K562 (cell line): ENCODE data around the gene PRPSAP1. TPM values are rescaled to one million over a fixed set of nuclear protein-coding genes. Genes with fewer than 3 reads are reported as not detected.
A peak's percentile ranks its signal among the peaks of the same experiment; 100 is the strongest.
"Not testable (repeated sequence)": the region's sequence is repeated elsewhere in the genome, so short reads cannot be mapped to it uniquely, and the experiment has no call there.

Experiments
- MTA3 ChIP-seq: fragments of 450-650 bp; formaldehyde crosslinking; IDR thresholded peaks from 2 replicates; pipeline ENCODE4 v1.6.1; 2017; ENCODE audit warnings: mild to moderate bottlenecking, borderline replicate concordance
- THRAP3 ChIP-seq: fragments of 450-650 bp; IDR thresholded peaks from 2 replicates; pipeline ENCODE4 v1.6.1; 2016; ENCODE audit warnings: mild to moderate bottlenecking, inconsistent platforms, borderline replicate concordance
- ZNF384 ChIP-seq: IDR thresholded peaks from 2 replicates; pipeline ENCODE4 v1.6.1; 2012; ENCODE audit warnings: low read depth, low read length, improper control_type of control experiment
- polyA plus RNA-seq, 8 experiments: library from polyadenylated mRNA; depleted of rRNA in 4 of 8; stranded (reverse) in 5 of 8; unstranded in 3 of 8; fragments of >200 nt; fragmentation: Nextera tagmentation in 2 of 8; fragmentation: Illumina TruSeq in 1 of 8; extraction: Ambion mirVana in 2 of 8; extraction: Trizol in 1 of 8; gene quantifications; 2 replicates each; pipeline versions ENCODE4 v1.2.1 to v1.2.3, GENCODE V29; 2011 to 2014; ENCODE audit warnings: inconsistent platforms in 1 of 8, missing spikeins in 1 of 8
- total RNA-seq, 7 experiments: library from RNA; depleted of rRNA in 6 of 7; stranded (reverse); fragments of >200 nt in 6 of 7; fragmentation: Illumina TruSeq in 2 of 7; extraction: Trizol in 2 of 7; gene quantifications; 2 replicates each; pipeline versions ENCODE4 v1.2.1 to v1.2.3, GENCODE V29; 2011 to 2021; ENCODE audit warnings: low replicate concordance in 1 of 7
- TF ChIP-seq, protein P1 (sequence below), 2 experiments: fragments of 450-650 bp in 1 of 2; sonication (generic) in 1 of 2; formaldehyde crosslinking in 1 of 2; IDR thresholded peaks; 2 replicates each; pipeline versions ENCODE4 v1.7.1 to v1.9.0; 2016 to 2022; ENCODE audit warnings: inconsistent platforms in 1 of 2, mild to moderate bottlenecking in 1 of 2, missing genetic modification reagents in 1 of 2
- TF ChIP-seq, protein P2 (sequence below): sonication (generic); formaldehyde crosslinking; IDR thresholded peaks from 2 replicates; pipeline ENCODE4 v1.8.0; 2022; ENCODE audit warnings: missing genetic modification reagents, mild to moderate bottlenecking, borderline replicate concordance

Gene PRPSAP1
- total and polyA plus RNA-seq, 9 of the 15 experiments (the other 6 are each of a cell fraction or from before 2014, with no cell fraction given), result 21.9 to 77.1 (median 40.8) TPM

DNA sequence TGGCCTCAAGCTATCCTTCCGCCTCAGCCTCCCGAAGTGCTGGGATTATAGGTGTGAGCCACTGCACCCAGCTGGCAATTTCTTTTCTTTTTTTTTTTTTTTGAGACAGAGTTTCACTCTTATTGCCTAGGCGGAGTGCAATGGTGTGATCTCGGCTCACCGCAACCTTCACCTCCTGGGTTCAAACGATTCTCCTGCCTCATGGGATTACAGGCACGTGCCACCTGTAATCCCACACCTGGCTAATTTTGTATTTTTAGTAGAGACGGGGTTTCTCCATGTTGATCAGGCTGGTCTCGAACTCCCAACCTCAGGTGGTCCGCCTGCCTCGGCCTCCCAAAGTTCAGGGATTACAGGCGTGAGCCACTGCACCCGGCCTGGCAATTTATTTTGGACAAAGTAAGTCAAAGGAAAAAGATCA lies 86.1 kb downstream of the PRPSAP1 start (continued):
- TF ChIP-seq, protein P1, sequence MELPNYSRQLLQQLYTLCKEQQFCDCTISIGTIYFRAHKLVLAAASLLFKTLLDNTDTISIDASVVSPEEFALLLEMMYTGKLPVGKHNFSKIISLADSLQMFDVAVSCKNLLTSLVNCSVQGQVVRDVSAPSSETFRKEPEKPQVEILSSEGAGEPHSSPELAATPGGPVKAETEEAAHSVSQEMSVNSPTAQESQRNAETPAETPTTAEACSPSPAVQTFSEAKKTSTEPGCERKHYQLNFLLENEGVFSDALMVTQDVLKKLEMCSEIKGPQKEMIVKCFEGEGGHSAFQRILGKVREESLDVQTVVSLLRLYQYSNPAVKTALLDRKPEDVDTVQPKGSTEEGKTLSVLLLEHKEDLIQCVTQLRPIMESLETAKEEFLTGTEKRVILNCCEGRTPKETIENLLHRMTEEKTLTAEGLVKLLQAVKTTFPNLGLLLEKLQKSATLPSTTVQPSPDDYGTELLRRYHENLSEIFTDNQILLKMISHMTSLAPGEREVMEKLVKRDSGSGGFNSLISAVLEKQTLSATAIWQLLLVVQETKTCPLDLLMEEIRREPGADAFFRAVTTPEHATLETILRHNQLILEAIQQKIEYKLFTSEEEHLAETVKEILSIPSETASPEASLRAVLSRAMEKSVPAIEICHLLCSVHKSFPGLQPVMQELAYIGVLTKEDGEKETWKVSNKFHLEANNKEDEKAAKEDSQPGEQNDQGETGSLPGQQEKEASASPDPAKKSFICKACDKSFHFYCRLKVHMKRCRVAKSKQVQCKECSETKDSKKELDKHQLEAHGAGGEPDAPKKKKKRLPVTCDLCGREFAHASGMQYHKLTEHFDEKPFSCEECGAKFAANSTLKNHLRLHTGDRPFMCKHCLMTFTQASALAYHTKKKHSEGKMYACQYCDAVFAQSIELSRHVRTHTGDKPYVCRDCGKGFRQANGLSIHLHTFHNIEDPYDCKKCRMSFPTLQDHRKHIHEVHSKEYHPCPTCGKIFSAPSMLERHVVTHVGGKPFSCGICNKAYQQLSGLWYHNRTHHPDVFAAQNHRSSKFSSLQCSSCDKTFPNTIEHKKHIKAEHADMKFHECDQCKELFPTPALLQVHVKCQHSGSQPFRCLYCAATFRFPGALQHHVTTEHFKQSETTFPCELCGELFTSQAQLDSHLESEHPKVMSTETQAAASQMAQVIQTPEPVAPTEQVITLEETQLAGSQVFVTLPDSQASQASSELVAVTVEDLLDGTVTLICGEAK (IDR thresholded peaks at IDR 0.05), result 0 out of 2 replicates have a peak, but pooled peaks have one; percentile 38
- TF ChIP-seq, protein P1 (CRISPR knock-in tag; IDR thresholded peaks at IDR 0.05), result not testable (repeated sequence)
- 0 out of 2 replicates have a peak, but pooled peaks have one; percentile 25 for TF ChIP-seq MTA3
- 0 out of 2 replicates have a peak, but pooled peaks have one; percentile 1 for TF ChIP-seq ZNF384
- TF ChIP-seq THRAP3, result 0 out of 2 replicates have a peak, but pooled peaks have one; percentile 70
- TF ChIP-seq, protein P2, sequence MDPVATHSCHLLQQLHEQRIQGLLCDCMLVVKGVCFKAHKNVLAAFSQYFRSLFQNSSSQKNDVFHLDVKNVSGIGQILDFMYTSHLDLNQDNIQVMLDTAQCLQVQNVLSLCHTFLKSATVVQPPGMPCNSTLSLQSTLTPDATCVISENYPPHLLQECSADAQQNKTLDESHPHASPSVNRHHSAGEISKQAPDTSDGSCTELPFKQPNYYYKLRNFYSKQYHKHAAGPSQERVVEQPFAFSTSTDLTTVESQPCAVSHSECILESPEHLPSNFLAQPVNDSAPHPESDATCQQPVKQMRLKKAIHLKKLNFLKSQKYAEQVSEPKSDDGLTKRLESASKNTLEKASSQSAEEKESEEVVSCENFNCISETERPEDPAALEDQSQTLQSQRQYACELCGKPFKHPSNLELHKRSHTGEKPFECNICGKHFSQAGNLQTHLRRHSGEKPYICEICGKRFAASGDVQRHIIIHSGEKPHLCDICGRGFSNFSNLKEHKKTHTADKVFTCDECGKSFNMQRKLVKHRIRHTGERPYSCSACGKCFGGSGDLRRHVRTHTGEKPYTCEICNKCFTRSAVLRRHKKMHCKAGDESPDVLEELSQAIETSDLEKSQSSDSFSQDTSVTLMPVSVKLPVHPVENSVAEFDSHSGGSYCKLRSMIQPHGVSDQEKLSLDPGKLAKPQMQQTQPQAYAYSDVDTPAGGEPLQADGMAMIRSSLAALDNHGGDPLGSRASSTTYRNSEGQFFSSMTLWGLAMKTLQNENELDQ (CRISPR knock-in tag), result 0 out of 2 replicates have a peak, but pooled peaks have one; percentile 17
- TF ChIP-seq, all 486 proteins: peak for 7; not testable (repeated sequence) for 479
